Osteocyte (in vitro differentiated cells): ENCODE measurements around the gene VIT. TPM values are rescaled to one million over a fixed set of nuclear protein-coding genes. Genes with fewer than 3 reads are reported as not detected.
A peak's percentile ranks its signal among the peaks of the same experiment; 100 is the strongest.

ENCODE experiments used
- DNase-seq: peaks from one replicate; pipeline ENCODE4 v3.0.0; 2021; ENCODE audit warnings: mixed read lengths; ENCODE audit not compliant: unreplicated experiment; ENCODE audit errors: extremely low spot score
- H3K27ac Mint-ChIP-seq: one replicate; pipeline ENCODE4 v1.8.0; 2021; ENCODE audit warnings: mild to moderate bottlenecking, mixed read lengths; ENCODE audit not compliant: unreplicated experiment
- H3K27me3 Mint-ChIP-seq: one replicate; pipeline ENCODE4 v1.8.0; 2021; ENCODE audit warnings: mixed read lengths; ENCODE audit not compliant: unreplicated experiment
- H3K36me3 Mint-ChIP-seq: one replicate; pipeline ENCODE4 v1.8.0; 2021; ENCODE audit warnings: mixed read lengths; ENCODE audit not compliant: unreplicated experiment
- H3K4me1 Mint-ChIP-seq: one replicate; pipeline ENCODE4 v1.8.0; 2021; ENCODE audit warnings: mixed read lengths; ENCODE audit not compliant: unreplicated experiment
- H3K4me3 Mint-ChIP-seq: one replicate; pipeline ENCODE4 v1.8.0; 2021; ENCODE audit warnings: mild to moderate bottlenecking, moderate library complexity, mixed read lengths; ENCODE audit not compliant: unreplicated experiment
- H3K9me3 Mint-ChIP-seq: one replicate; pipeline ENCODE4 v1.8.0; 2021; ENCODE audit warnings: mixed read lengths; ENCODE audit not compliant: unreplicated experiment
- CTCF ChIP-seq: fragments of 200-600 bp; sonication (generic); IDR thresholded peaks from 2 replicates; pipeline ENCODE4 v1.5.0; 2021; ENCODE audit warnings: antibody characterized with exemption, mild to moderate bottlenecking, moderate library complexity
- total RNA-seq: library from RNA; stranded (reverse); gene quantifications from 2 replicates; pipeline ENCODE4 v1.2.1, GENCODE V29; 2021

The VIT gene
- total RNA-seq, 1 donor from 2014 or later = 11.4 TPM

- Mint-ChIP-seq H3K4me1 (peaks cover 9% of the 10 kb centered on the region), H3K27me3 (no peaks in the 10 kb centered on the region), H3K27ac (no peak overlapping the region), H3K4me3 (no peak overlapping the region), H3K9me3 (no peaks in the 10 kb centered on the region), H3K36me3 (no peaks in the 10 kb centered on the region)
- DNase-seq = no peak
- TF ChIP-seq CTCF = no peak
Observed at GRCh38 chr2:36777788-36778187, 81.3 kb downstream of the VIT start.

- H3K4me1 Mint-ChIP-seq = peaks cover 4% of the 10 kb centered on the region
- H3K9me3 Mint-ChIP-seq = no peaks in the 10 kb centered on the region
- H3K27ac Mint-ChIP-seq = no peak overlapping the region
- no peaks in the 10 kb centered on the region for H3K27me3 Mint-ChIP-seq
- H3K36me3 Mint-ChIP-seq = no peaks in the 10 kb centered on the region
- no peak for TF ChIP-seq CTCF
- DNase-seq = no peak
- H3K4me3 Mint-ChIP-seq = no peak overlapping the region
Observed at GRCh38 chr2:36779462-36779861, 83.0 kb downstream of the VIT start.

- no peak for DNase-seq
- Mint-ChIP-seq H3K9me3 (no peaks in the 10 kb centered on the region), H3K4me3 (no peak overlapping the region), H3K27me3 (no peaks in the 10 kb centered on the region), H3K4me1 (peaks cover 6% of the 10 kb centered on the region), H3K27ac (no peak overlapping the region), H3K36me3 (no peaks in the 10 kb centered on the region)
- peak; percentile 80 for TF ChIP-seq CTCF
Observed at GRCh38 chr2:36780231-36780839, 83.8 kb downstream of the VIT start.

- Mint-ChIP-seq H3K4me3 (no peak overlapping the region), H3K27ac (no peak overlapping the region), H3K27me3 (no peaks in the 10 kb centered on the region), H3K9me3 (no peaks in the 10 kb centered on the region), H3K36me3 (no peaks in the 10 kb centered on the region), H3K4me1 (peaks cover 6% of the 10 kb centered on the region)
- DNase-seq = no peak
- TF ChIP-seq CTCF = no peak
Observed at GRCh38 chr2:36781907-36782720, 85.6 kb downstream of the VIT start.

- Mint-ChIP-seq H3K4me1 (peaks cover 6% of the 10 kb centered on the region), H3K9me3 (no peaks in the 10 kb centered on the region), H3K36me3 (no peaks in the 10 kb centered on the region), H3K27me3 (no peaks in the 10 kb centered on the region), H3K27ac (no peak overlapping the region), H3K4me3 (no peak overlapping the region)
- DNase-seq = no peak
- no peak for TF ChIP-seq CTCF
Observed at GRCh38 chr2:36783246-36783645, 86.7 kb downstream of the VIT start.
